Mononuclear cell (primary cell): ENCODE results near the gene DPP7. TPM values are rescaled to one million over a fixed set of nuclear protein-coding genes. Genes with fewer than 3 reads are reported as not detected.

Experiments
- total RNA-seq: library from RNA; depleted of rRNA; stranded (reverse); fragments of >200 nt; gene quantifications from one replicate; pipeline ENCODE4 v1.2.3, GENCODE V29; 2012

Gene DPP7
- total RNA-seq, 1 donor = 86.9 TPM

Other genes with a start within 250 kb of the DPP7 start
- 162 TPM for gene EDF1, start 248.4 kb downstream of the DPP7 start, total RNA-seq
- 6.4 TPM for gene TRAF2, start 228.2 kb downstream of the DPP7 start, total RNA-seq
- 67.6 TPM for gene FBXW5, start 170.0 kb downstream of the DPP7 start, total RNA-seq
- gene C8G, start 169.5 kb downstream of the DPP7 start, total RNA-seq = not detected
- not detected for gene LCN12, start 162.5 kb downstream of the DPP7 start, total RNA-seq
- 10.8 TPM for gene PTGDS, start 137.2 kb downstream of the DPP7 start, total RNA-seq
- gene LCNL1, start 131.7 kb downstream of the DPP7 start, total RNA-seq = 0.10 TPM
- 23.6 TPM for gene PAXX, start 122.3 kb downstream of the DPP7 start, total RNA-seq
- gene CLIC3, start 118.2 kb downstream of the DPP7 start, total RNA-seq = 3.4 TPM
- 14.7 TPM for gene ABCA2, start 86.5 kb downstream of the DPP7 start, total RNA-seq
- gene FUT7, start 82.6 kb downstream of the DPP7 start, total RNA-seq = 2.6 TPM
- 2.5 TPM for gene NPDC1, start 68.6 kb downstream of the DPP7 start, total RNA-seq
- gene ENTPD2, start 60.7 kb downstream of the DPP7 start, total RNA-seq = not detected
- gene SAPCD2, start 44.2 kb downstream of the DPP7 start, total RNA-seq = 3.3 TPM
- 6.2 TPM for gene UAP1L1, start 37.2 kb downstream of the DPP7 start, total RNA-seq
- 30.3 TPM for gene MAN1B1, start 27.7 kb downstream of the DPP7 start, total RNA-seq
- not detected for gene GRIN1, start 24.4 kb upstream of the DPP7 start, total RNA-seq
- 0.21 TPM for gene LRRC26, start 55.3 kb upstream of the DPP7 start, total RNA-seq
- gene TMEM210, start 57.3 kb upstream of the DPP7 start, total RNA-seq = not detected
- gene ANAPC2, start 73.8 kb upstream of the DPP7 start, total RNA-seq = 36.7 TPM
- 38.2 TPM for gene SSNA1, start 73.9 kb upstream of the DPP7 start, total RNA-seq
- 2.4 TPM for gene TPRN, start 86.0 kb upstream of the DPP7 start, total RNA-seq
- 21.1 TPM for gene TMEM203, start 90.9 kb upstream of the DPP7 start, total RNA-seq
- gene NDOR1, start 91.0 kb upstream of the DPP7 start, total RNA-seq = 9.2 TPM
- 0.31 TPM for gene RNF208, start 107.5 kb upstream of the DPP7 start, total RNA-seq
- gene CYSRT1, start 110.4 kb upstream of the DPP7 start, total RNA-seq = 0.21 TPM
- gene RNF224, start 112.8 kb upstream of the DPP7 start, total RNA-seq = 0.10 TPM
- gene SLC34A3, start 116.2 kb upstream of the DPP7 start, total RNA-seq = not detected
- 67.9 TPM for gene TUBB4B, start 126.6 kb upstream of the DPP7 start, total RNA-seq
- not detected for gene STPG3, start 136.6 kb upstream of the DPP7 start, total RNA-seq
- 20.9 TPM for gene NELFB, start 140.6 kb upstream of the DPP7 start, total RNA-seq
- 5.4 TPM for gene TOR4A, start 163.0 kb upstream of the DPP7 start, total RNA-seq
- gene NRARP, start 187.5 kb upstream of the DPP7 start, total RNA-seq = 1.8 TPM